ENCODE data around the gene KRI1.

GRCh38 chr19:10510301-10510802, 55.5 kb downstream of the KRI1 start:
- TF ChIP-seq, protein P1, sequence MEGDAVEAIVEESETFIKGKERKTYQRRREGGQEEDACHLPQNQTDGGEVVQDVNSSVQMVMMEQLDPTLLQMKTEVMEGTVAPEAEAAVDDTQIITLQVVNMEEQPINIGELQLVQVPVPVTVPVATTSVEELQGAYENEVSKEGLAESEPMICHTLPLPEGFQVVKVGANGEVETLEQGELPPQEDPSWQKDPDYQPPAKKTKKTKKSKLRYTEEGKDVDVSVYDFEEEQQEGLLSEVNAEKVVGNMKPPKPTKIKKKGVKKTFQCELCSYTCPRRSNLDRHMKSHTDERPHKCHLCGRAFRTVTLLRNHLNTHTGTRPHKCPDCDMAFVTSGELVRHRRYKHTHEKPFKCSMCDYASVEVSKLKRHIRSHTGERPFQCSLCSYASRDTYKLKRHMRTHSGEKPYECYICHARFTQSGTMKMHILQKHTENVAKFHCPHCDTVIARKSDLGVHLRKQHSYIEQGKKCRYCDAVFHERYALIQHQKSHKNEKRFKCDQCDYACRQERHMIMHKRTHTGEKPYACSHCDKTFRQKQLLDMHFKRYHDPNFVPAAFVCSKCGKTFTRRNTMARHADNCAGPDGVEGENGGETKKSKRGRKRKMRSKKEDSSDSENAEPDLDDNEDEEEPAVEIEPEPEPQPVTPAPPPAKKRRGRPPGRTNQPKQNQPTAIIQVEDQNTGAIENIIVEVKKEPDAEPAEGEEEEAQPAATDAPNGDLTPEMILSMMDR (conservative IDR thresholded peaks at IDR 0.05; ENCODE audit: low read length): peak; percentile 66
- TF ChIP-seq EZH2phosphoT487 (IDR thresholded peaks at IDR 0.05; ENCODE audit: borderline replicate concordance): no peak
